Measurements from ENCODE around the gene ADGRV1.

DNA sequence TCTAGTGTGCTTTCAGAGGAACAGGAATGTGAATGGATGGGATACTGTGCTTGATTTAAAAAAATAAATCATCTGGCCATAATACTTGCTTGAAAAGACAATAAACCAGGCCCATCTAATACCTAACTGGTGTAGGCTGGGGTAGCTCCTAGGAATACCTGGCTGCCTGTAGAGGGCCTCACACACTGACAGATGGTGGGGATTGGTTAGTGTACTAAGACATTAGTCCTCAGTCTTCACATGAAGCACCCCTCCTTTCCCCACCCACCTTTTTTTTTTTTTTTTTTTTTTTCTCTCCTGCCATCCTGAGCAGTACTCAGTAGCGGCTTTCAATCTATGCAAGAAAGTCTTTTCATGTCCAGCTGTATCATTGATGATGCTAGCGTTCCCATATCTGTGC is 130.5 kb downstream of the ADGRV1 start:
- TF ChIP-seq, protein P1, sequence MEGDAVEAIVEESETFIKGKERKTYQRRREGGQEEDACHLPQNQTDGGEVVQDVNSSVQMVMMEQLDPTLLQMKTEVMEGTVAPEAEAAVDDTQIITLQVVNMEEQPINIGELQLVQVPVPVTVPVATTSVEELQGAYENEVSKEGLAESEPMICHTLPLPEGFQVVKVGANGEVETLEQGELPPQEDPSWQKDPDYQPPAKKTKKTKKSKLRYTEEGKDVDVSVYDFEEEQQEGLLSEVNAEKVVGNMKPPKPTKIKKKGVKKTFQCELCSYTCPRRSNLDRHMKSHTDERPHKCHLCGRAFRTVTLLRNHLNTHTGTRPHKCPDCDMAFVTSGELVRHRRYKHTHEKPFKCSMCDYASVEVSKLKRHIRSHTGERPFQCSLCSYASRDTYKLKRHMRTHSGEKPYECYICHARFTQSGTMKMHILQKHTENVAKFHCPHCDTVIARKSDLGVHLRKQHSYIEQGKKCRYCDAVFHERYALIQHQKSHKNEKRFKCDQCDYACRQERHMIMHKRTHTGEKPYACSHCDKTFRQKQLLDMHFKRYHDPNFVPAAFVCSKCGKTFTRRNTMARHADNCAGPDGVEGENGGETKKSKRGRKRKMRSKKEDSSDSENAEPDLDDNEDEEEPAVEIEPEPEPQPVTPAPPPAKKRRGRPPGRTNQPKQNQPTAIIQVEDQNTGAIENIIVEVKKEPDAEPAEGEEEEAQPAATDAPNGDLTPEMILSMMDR (IDR thresholded peaks at IDR 0.05), result no peak
- no peak for TF ChIP-seq POLR2A (IDR thresholded peaks at IDR 0.05)

Data from thyroid gland (tissue), 4 donors.